Sigmoid colon (tissue), 7 donors: Measurements from ENCODE around the gene RSAD2. TPM values are rescaled to one million over a fixed set of nuclear protein-coding genes. Genes with fewer than 3 reads are reported as not detected.

Experiments
- DNase-seq: peaks from one replicate; pipeline ENCODE4 v3.0.0-alpha.2; 2019
- H3K27ac ChIP-seq, 4 donors: fragments of 200-600 bp; sonication (generic); one replicate each; pipeline ENCODE4 v1.5.1; 2016 to 2019; ENCODE audit warnings: mild to moderate bottlenecking in 1 of 4
- H3K27me3 ChIP-seq, 3 donors: fragments of 200-600 bp; sonication (generic); one replicate each; pipeline ENCODE4 v1.5.1; 2019; ENCODE audit warnings: mild to moderate bottlenecking in 1 of 3
- H3K36me3 ChIP-seq, 4 donors: fragments of 200-600 bp; sonication (generic); one replicate each; pipeline ENCODE4 v1.5.1; 2016 to 2019
- H3K4me1 ChIP-seq, 4 donors: fragments of 200-600 bp; sonication (generic); one replicate each; pipeline ENCODE4 v1.5.1; 2017 to 2019
- H3K4me3 ChIP-seq, 4 donors: fragments of 200-600 bp; sonication (generic); one replicate each; pipeline ENCODE4 v1.5.1; 2017 to 2019; ENCODE audit warnings: mild to moderate bottlenecking in 2 of 4, moderate library complexity in 1 of 4
- H3K9me3 ChIP-seq, 4 donors: fragments of 200-600 bp in 3 of 4; sonication (generic) in 3 of 4; one replicate each; pipeline versions ENCODE4 v1.5.1 to v1.6.1; 2013 to 2019
- EP300 ChIP-seq, 4 donors: sonication (generic); formaldehyde crosslinking; IDR thresholded peaks; one replicate each; pipeline ENCODE4 v1.6.1; 2017; ENCODE audit warnings: antibody characterized with exemption in 4 of 4
- POLR2A ChIP-seq, 2 donors: fragments of 450-650 bp; IDR thresholded peaks; one replicate each; pipeline ENCODE4 v1.6.1; 2016; ENCODE audit warnings: antibody characterized with exemption in 2 of 2, mild to moderate bottlenecking in 2 of 2, moderate library complexity in 2 of 2
- POLR2AphosphoS5 ChIP-seq, 4 donors: sonication (generic); formaldehyde crosslinking; IDR thresholded peaks; one replicate each; pipeline ENCODE4 v1.6.1; 2017; ENCODE audit warnings: antibody characterized with exemption in 4 of 4
- WGBS, 2 donors: extraction: QIAGEN DNeasy Blood & Tissue Kit; methylation state at CpG; one replicate each; pipeline ENCODE4 v1.1.7; 2013; 5-methylcytosine and 5-hydroxymethylcytosine counted together
- intact Hi-C: fragments of 100-400 bp; cut with DNase I; formaldehyde crosslinking; loops from one replicate; pipeline ENCODE4 v1.15.1; 2023
- polyA plus RNA-seq, 3 donors: library from polyadenylated mRNA; stranded (reverse); fragments of 200-250 nt; gene quantifications; one replicate each; pipeline ENCODE4 v1.2.3, GENCODE V29; 2013
- total RNA-seq, 4 donors: library from RNA; depleted of rRNA; stranded (reverse); fragments of >200 nt; gene quantifications; one replicate each; pipeline ENCODE4 v1.1.0, GENCODE V29; 2016
- TF ChIP-seq, protein P1 (sequence below), 4 experiments: fragments of 450-650 bp in 3 of 4; fragments of 200-600 bp in 1 of 4; IDR thresholded peaks; one replicate each; pipeline ENCODE4 v1.5.1; 2016 to 2019; ENCODE audit warnings: antibody characterized with exemption in 4 of 4, mild to moderate bottlenecking in 3 of 4, moderate library complexity in 2 of 4
- donor health status: healthy with polysubstance abuse.
- donor health status: Bipolar disorder and iron deficiency.
- donor health status: healthy.

RSAD2 gene
- total and polyA plus RNA-seq, 7 donors, result 1.2 to 22.3 (median 12.5) TPM

DNA sequence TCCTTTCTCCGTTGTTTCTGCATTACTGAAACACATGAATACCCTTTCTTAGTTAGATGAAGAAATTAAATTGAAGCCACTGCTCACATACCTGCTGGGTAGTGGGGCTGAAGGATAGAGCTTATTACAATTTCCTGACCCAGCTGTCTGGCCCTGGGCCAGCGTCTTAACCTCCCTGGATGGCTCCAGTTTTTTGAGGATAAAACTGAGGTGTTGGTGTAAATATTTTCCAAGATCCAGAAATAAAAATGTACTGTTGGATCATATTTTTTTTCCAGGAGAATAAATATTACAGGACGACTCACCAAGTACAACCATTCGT, 43.1 kb downstream of the RSAD2 start:
- Histone ChIP-seq H3K4me3 (no peak overlapping the region), H3K9me3 (no peaks in the 10 kb centered on the region), H3K27me3 (no peaks in the 10 kb centered on the region), H3K36me3 (no peaks in the 10 kb centered on the region), H3K4me1 (peaks cover 0 to 37% (median 7%) of the 10 kb centered on the region in 4 donors), H3K27ac (no peak overlapping the region)
- TF ChIP-seq EP300 (IDR thresholded peaks at IDR 0.05) (no peak), POLR2AphosphoS5 (IDR thresholded peaks at IDR 0.05) (no peak), POLR2A (IDR thresholded peaks at IDR 0.05) (no peak)
- TF ChIP-seq, protein P1, sequence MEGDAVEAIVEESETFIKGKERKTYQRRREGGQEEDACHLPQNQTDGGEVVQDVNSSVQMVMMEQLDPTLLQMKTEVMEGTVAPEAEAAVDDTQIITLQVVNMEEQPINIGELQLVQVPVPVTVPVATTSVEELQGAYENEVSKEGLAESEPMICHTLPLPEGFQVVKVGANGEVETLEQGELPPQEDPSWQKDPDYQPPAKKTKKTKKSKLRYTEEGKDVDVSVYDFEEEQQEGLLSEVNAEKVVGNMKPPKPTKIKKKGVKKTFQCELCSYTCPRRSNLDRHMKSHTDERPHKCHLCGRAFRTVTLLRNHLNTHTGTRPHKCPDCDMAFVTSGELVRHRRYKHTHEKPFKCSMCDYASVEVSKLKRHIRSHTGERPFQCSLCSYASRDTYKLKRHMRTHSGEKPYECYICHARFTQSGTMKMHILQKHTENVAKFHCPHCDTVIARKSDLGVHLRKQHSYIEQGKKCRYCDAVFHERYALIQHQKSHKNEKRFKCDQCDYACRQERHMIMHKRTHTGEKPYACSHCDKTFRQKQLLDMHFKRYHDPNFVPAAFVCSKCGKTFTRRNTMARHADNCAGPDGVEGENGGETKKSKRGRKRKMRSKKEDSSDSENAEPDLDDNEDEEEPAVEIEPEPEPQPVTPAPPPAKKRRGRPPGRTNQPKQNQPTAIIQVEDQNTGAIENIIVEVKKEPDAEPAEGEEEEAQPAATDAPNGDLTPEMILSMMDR (IDR thresholded peaks at IDR 0.05), result no peak
- intact Hi-C loops, result no loop called here
- 77 to 81% methylated on average over 4 of the region's 4 CpGs for WGBS, 2 donors
- DNase-seq, result no peak

DNA sequence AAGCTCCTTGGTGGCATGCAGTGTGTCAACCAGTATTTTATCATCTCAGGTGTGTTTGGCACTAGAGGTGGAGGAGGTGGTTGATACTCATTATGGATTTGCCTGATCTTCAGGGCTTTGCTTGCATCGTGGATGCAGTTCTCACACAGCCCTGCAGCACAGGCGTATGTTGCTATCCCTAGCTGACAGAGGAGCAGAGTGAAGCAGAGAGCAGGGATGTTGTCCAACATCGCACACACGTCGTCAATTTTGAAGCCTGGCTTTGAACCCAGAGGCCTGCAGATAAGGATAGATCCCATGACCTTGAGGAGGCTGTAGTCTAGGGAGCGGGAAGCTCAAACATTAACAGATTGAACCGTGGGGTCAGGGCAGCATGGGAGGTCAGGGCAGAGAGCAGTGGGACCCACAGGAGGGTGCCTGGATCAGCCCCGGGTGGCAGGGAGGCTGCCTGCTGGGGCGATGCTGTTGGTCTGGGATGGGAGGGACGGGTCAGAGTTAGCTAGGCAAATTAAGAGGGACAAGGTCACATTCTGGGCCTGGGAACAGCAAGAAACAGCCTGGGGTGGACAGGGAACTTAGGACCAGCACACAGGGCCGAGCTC, 43.8 kb downstream of the RSAD2 start:
- Histone ChIP-seq H3K36me3 (no peaks in the 10 kb centered on the region), H3K27me3 (no peaks in the 10 kb centered on the region), H3K4me3 (no peak overlapping the region), H3K9me3 (no peaks in the 10 kb centered on the region), H3K4me1 (peaks cover 0 to 41% (median 7%) of the 10 kb centered on the region in 4 donors), H3K27ac (no peak overlapping the region)
- no peak for TF ChIP-seq POLR2A (IDR thresholded peaks at IDR 0.05)
- no peak for TF ChIP-seq POLR2AphosphoS5 (IDR thresholded peaks at IDR 0.05)
- no peak for TF ChIP-seq EP300 (IDR thresholded peaks at IDR 0.05)
- TF ChIP-seq, protein P1 (IDR thresholded peaks at IDR 0.05), result no peak
- intact Hi-C loops, result no loop called here
- DNase-seq, result no peak
- WGBS, 2 donors, result 69 to 82% methylated on average over 11 of the region's 11 CpGs

DNA sequence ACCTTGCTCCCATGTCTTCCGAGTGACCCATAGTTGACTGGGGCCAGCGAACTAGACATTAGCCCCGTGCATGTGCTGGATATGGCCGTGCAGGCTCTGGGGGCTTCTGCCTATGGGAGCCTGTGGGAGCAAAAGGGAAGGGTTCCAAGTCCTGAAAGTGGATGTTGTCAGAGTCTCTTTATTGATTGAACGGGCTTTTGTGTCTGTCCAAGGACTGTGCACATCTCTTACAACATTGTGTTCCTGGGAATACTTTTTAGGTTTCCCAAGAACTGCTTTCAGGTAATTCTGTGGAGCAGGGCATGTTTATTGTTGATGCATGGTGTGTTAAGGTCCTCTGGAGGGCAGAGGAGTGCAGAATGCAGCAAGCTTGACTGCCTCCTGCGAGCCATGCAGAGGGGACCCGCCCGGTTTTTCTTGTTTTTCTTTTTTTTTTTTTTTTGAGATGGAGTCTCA, 44.7 kb downstream of the RSAD2 start:
- no peak for TF ChIP-seq POLR2AphosphoS5 (IDR thresholded peaks at IDR 0.05)
- TF ChIP-seq POLR2A (IDR thresholded peaks at IDR 0.05), result no peak
- TF ChIP-seq, protein P1 (IDR thresholded peaks at IDR 0.05), result no peak
- TF ChIP-seq EP300 (IDR thresholded peaks at IDR 0.05), result no peak
- H3K36me3 ChIP-seq, result no peaks in the 10 kb centered on the region
- WGBS, 2 donors, result 54 to 71% methylated on average over 8 of the region's 8 CpGs
- no peak overlapping the region for H3K27ac ChIP-seq
- H3K4me3 ChIP-seq, result no peak overlapping the region
- peaks cover 0 to 40% (median 6%) of the 10 kb centered on the region in 4 donors for H3K4me1 ChIP-seq
- no peak for DNase-seq
- H3K27me3 ChIP-seq, result no peaks in the 10 kb centered on the region
- H3K9me3 ChIP-seq, result no peaks in the 10 kb centered on the region
- intact Hi-C loops, result no loop called here

DNA sequence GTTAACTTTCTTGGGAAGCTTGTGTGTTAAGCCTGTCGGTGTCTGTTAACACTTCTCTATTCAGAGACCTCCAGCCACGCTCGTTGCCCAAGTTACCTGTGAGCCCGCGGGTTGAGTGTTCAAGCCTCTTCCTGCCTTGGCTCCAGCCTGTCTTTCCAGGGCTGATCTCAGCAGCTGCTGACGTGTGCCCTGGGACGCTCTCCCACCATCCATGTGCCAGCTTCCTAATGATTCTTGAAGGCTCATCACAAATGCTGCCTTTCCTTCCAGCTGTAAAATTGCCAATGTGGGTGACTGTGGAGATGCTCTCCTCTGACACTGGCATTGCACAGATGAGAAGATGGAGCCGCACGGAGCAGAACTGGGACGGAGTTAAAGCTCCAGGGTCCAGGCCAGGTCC, 45.7 kb downstream of the RSAD2 start:
- Histone ChIP-seq H3K27me3 (no peaks in the 10 kb centered on the region), H3K36me3 (no peaks in the 10 kb centered on the region), H3K27ac (no peak overlapping the region), H3K4me1 (peaks cover 0 to 39% (median 8%) of the 10 kb centered on the region in 4 donors), H3K9me3 (no peaks in the 10 kb centered on the region), H3K4me3 (no peak overlapping the region)
- WGBS, 2 donors, result 83 to 91% methylated on average over 10 of the region's 10 CpGs
- intact Hi-C loops, result no loop called here
- DNase-seq, result no peak
- no peak for TF ChIP-seq EP300 (IDR thresholded peaks at IDR 0.05)

DNA sequence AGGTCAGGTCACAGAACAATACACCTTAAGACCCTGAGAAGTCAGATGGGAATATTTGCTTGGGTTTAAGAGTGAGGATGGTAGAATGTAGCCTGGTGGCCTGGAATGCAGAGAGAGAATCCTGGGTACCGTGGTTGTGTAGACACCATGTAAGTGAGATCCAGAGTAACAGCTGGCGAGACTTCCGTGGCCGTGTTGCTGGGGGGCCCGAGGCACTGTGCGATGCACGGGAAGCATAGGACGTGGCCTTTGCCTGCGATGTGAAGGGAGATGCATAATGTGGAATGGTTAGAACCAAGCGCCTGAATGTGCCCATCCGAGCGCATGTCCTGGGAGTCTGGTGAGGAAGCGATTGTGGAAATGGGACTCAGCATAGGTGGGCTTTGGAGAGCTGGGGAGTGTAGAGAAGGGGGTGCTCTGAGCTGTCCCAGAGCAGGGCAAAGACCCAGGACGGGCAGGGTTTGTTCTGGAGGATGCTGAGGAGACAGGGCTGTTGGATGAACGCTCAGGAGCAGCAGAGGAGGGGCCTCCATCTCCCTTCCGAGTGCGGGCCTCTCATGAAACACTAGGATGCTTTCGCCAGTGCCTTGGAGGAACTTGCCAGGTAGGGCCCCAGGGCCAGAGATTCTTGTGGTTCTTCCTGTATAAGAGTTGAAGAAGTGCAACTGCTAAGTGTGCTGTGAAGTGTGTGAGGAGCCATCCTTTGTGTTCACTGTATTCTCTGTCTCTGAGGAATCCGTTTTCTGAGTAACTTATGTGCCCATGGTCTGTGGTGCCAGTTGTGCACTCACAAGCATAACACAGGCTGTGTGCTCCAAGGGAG, 46.7 kb downstream of the RSAD2 start:
- TF ChIP-seq POLR2AphosphoS5 (IDR thresholded peaks at IDR 0.05), result no peak
- no peak for TF ChIP-seq EP300 (IDR thresholded peaks at IDR 0.05)
- TF ChIP-seq, protein P1 (IDR thresholded peaks at IDR 0.05), result no peak
- 94 to 97% methylated on average over 19 of the region's 19 CpGs for WGBS, 2 donors

More for the DNA sequence above, 46.7 kb downstream of the RSAD2 start:
- intact Hi-C loops, result no loop called here
- H3K9me3 ChIP-seq, result no peaks in the 10 kb centered on the region
- H3K27ac ChIP-seq, result no peak overlapping the region
- no peak for DNase-seq
- peaks cover 0 to 32% (median 8%) of the 10 kb centered on the region in 4 donors for H3K4me1 ChIP-seq
- H3K27me3 ChIP-seq, result no peaks in the 10 kb centered on the region
- H3K4me3 ChIP-seq, result no peak overlapping the region
- H3K36me3 ChIP-seq, result no peaks in the 10 kb centered on the region
